Measurements from ENCODE around the gene ITIH1.

The ITIH1 gene

GRCh38 chr3:52790741-52791140 is 13.3 kb downstream of the ITIH1 start:
- no peak for DNase-seq

- no peak for DNase-seq
Observed at GRCh38 chr3:52791366-52791765, 14.0 kb downstream of the ITIH1 start.

GRCh38 chr3:52791928-52792327 is 14.5 kb downstream of the ITIH1 start:
- no peak for DNase-seq

DNA sequence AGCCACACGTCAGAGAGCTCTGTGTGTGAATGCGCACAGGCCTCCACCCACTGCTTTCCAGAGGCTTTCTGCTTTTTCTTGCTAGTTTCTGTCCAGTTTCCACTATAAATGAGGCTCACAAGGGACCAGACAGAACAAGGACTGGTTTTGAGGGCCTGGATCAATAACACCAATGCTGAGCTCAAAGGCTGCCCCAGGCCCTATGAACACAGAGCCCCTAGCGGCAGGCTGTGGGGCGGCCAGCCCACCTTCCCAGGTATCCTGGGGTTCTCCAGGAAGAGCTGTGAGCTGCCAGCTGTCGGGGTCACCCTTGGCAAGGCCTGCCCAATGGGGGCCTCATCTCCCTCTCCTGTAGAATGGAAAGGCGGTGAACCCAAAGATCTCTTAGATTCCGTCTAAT is 15.0 kb downstream of the ITIH1 start:
- DNase-seq, result no peak

DNA sequence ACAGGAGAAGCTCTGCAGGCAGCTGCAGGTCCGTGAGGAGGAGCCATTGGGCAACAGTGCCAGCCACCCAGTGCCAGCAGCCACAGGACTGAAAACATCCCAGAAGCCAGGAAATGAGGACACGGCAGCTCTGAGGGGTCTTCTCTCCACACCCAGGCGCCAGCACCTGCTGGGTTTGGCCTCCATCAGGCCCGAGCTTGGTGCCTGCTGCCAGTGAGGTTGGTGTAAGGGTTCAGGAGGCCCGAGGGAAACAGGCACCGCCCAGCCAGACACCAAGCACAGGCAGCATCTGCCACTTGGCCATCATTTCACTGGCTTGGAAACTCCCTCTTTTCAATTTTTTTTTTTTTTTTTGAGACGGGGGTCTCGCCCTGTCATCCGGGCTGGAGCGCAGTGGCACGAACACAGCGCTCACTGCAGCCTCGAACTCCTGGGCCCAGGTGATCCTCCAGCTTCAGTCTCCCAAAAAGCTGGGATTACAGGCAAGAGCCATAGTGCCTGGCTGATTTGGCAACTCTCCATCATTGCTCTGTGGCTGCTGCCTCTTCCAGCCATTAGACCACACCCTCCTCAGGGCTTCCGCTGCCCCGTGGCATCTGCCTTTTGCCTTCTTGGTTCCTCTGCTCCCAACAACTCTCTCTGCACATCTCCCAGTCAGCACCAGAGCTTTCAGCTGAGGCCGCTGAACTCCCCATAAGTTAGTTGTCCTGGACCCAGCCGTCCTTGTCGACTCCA is 15.7 kb downstream of the ITIH1 start:
- DNase-seq, result no peak

DNA sequence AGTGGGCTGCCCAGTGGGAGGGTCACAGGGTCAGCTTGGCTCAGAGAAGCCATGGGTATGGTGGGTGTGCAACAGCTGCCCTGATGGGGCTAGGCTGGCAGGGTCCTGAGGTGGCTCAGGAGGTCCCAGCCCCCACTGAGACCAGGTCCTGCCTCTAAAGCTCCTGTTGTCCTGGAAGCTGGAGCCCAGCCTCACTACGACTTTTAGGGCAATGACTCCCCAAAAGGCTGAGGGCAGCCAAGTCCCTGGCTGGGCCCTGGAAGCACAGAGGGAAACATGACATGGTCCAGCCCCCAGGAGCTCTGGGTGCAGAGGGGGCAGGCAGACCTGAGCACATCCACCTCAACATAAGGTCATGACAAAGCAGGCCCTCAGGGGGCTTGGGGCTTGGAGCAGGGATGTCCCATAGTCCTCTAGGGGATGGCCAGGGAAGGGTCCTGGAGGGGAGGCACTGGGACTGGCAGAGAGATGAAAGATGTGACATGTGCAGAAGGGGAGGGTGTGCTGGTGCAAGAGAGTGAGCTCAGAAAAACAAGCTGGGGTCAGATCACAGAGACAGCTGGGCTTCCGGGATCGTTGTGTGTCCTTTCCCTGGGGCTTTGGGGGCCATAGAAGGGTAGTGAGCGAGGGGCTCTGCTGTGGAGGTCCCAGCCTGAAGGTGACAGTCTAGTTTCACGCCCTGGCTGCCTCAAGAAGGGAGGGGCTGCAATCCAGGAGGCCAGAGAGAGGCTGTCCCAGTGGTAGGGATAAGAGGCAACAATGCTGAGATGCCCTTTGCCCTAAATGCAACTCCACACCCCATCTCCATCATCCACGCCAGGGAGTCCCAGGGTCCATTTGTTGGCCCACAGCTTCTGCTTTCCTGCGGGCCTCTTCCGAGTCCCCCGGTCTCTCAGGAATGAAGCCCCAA is 16.6 kb downstream of the ITIH1 start:
- no peak for DNase-seq

DNA sequence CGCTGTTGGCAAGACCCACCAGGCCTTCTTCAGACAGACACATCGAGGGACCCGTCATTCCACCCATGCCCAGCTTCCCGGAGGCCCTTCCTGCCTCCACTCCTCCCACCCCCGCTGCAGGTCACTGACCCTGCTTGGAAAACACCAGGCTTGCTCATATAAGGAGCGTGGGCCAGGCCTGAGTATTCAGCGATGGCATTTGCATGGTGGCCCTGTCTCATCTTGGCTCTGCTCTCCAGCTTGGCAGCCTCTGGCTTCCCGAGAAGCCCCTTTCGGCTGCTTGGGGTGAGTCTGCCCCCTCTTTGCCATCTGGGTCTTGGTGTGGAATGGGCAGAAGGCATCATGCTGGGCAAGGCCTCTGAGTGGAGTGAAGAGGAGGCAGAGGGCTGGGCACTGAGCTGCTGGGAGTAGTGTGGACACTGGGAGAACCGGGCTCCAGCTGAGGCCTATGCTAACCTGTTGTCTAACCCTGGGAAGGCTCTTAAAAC is 17.3 kb downstream of the ITIH1 start, which contains the start of gene ITIH3:
Gene ITIH3 (plus strand): TSS at position 185 of the 488 bp plus-strand sequence. CDS start 8 bp downstream, at position 193.
- DNase-seq, result no peak

DNA sequence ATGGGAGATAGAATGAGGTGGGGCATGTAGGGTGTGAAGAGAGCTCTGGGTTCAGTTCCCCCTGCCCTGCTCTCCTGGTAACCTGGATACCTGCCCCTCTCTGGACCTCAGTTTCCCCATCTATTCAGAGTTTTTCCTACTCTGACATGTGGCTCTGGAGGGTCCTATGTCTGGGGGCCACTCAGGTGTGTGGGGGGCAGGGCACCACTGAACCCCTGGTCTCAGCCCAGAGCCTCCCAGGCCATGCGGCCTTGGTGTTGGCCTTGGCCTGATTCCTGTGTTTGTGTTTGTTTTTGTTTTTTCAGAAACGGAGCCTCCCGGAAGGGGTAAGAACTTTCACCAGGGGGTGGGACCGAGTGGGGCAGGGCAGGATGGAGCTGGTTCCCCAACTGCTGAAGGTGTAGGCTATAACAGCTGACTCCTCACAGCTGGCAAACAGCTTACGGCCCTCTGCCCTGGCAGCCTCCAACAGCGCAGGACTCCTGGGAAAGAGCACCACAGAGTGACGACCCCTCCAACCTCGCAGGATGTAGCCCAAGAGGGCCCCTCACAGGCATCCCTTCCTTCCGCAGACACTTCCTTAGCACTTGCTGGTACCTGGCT is 18.0 kb downstream of the ITIH1 start:
- no peak for DNase-seq

DNA sequence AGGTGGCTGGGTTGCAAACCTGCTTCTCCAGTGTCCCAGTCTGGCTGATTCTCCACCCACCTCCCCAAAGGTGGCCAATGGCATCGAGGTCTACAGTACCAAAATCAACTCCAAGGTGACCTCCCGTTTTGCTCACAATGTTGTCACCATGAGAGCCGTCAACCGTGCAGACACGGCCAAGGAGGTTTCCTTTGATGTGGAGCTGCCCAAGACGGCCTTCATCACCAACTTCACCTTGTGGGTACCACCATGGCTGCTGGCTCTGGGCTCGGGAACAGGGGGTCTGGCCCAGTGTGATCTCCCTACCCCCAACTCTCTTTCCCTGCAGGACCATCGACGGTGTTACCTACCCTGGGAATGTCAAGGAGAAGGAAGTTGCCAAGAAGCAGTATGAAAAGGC is 19.0 kb downstream of the ITIH1 start:
- no peak for DNase-seq

- no peak for DNase-seq
Observed at GRCh38 chr3:52798376-52798977, 21.1 kb downstream of the ITIH1 start.

GRCh38 chr3:52798978-52799476 is 21.6 kb downstream of the ITIH1 start:
- DNase-seq, result peak; percentile 57

DNA sequence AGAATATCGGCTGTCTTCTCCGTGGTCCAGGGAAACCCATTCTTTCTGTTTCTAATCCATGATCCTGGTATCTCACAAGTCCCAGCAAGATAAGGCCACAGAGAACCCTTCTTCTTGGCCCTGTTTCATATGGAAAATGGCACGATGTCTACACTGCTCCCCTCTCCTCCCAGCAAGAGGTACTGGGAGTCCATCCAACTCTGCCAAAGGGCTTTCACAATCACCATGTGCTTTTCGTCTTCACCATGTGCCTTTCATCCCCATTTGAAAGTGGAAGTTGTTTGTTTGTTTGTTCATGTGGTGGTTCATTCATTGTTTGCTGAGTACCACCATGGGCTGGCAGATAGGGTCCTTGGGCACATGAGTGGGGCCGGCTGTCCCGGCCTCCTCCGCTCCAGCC is 22.7 kb downstream of the ITIH1 start:
- no peak for DNase-seq

DNA sequence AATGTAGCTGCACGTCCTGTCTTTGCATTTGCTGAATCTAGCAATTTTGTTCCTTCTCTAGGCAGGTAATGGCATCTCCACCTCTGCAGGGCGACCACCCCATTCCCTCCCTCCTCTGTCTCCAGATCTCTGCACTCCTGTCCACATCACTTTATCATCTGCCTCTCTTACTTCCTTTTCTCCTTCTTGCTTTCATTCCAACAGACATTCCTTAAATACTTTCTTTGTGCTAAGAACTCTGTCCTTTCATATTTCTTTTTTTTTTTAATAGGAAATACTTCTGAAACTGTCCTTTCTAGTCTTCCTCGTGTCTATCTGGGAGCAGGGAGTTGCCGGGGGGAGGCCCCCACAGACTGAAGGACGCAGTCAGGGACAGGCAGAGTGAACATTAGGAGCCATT is 24.4 kb downstream of the ITIH1 start:
- no peak for DNase-seq

DNA sequence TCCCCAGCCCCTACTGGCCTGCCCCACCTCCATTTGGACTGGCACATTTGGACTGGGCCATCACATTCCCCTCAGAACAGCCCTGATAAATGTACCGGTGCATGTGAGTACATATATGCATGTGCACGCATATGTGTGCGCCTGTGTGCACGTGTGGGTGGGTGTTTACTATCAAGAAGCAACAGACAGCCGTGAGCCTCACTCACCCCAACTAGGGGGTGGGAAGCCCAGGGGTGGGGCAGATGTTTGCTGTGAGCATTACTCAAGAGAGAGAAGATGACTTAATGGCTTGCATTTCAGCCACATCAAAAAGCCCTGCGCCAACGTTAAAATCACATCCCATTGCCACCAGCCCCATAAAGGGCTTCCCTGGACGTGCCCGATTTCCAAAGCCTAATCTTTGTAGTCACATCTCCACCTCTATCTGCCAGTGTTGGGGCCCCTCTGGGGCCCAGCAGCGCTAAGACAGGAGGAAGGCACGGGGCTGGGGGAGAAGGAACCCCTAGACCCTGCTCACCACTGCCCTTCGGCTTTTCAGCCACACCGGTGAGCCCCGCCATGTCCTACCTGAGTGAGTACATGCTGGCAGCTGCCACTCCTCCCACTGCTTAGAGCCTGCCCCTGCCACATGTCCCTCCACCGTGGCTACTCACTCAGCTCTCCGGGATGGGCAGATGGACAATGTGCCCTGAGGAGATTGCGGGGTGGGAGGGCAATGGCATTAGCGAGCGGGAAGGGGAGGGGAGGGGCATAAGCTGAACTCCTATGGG is 28.1 kb downstream of the ITIH1 start:
- no peak for DNase-seq

GRCh38 chr3:52809149-52809548 is 31.8 kb downstream of the ITIH1 start:
- no peak for DNase-seq

DNA sequence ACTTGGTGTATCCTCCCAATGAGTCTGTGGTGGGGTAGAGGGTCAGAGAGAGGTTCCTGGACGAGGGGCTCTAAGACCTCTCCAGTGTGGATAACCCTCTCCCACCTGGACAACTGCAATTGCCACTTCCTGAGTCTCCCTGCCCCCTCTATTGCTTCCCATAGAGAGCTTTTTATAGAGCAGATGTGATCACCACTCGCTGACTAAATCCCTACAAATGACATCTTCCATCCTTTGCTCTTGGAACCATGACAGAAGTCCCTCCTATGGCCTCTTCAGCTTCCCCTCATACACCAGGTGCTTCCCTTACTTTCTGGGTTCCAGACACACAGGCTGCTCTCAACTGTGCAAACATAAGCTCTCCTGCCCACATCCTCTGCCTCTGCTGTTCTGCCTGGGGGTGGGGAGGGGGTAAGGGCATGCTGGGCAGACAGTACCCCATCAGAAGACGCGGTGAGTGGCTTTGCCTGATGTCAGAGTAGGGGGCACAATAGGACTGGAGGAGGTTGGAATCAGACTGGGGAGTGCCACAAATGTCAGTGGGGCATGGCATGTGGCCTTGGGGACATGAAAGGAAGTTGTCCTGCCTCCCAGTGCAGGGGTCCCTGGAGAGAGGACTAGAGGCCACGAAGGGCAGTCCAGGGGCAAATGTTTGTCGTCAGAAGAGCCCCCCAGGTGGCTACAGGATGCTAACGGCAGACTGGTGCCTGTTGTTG is 32.4 kb downstream of the ITIH1 start:
- DNase-seq, result no peak

DNA sequence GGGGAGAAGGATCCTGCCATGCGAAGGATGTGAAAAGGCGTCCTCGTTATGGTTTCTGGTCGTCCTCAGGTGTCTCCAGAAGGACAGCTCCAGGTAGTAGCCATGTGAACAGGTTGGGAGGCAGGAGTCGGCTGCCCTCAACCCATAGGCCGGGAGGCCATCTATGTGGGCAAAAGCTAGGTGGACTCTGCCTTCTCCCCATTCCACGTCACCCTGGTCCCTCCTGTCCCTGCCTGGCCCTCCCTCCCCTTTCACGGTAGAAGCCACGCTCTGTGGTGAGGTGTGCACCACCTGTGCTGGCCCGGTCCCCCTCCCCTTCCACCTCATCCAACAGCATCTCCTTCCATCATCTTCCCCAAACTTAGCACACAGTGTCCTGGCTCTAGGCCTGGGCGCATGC is 33.5 kb downstream of the ITIH1 start:
- DNase-seq, result no peak

GRCh38 chr3:52811452-52812011 is 34.1 kb downstream of the ITIH1 start:
- DNase-seq, result no peak

- no peak for DNase-seq
Observed at GRCh38 chr3:52813810-52814209, 36.4 kb downstream of the ITIH1 start.

GRCh38 chr3:52816199-52816598 is 38.8 kb downstream of the ITIH1 start:
- DNase-seq, result no peak

DNA sequence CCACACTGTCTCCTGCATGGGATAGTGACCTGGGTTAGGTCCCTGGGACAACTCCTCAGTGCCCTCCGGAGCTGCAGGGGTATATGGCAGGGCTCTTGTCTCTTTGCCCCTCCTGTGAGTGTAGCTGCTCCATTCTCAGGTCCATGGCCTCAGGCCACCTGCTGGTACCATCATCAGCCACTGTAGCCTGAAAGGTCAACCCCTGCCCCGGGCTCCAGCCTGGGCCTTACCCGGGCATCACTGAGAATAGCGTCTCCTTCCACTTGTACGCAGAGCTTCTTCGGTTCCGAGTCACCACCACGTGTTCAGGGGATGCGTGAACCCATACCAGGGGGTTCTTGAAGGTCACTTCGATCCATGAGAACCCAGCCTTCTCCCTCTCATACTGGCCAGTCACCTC is 39.3 kb downstream of the ITIH1 start:
- DNase-seq, result no peak

Data from activated CD8-positive, alpha-beta memory T cell treated with anti-CD3 and anti-CD28 coated beads, Interleukin-2, amount 50 U/mL, for 48 hours (primary cell).